HG03575 (cell line): Measurements from ENCODE around the gene CCNB2.
"Not testable (repeated sequence)": the region's sequence is repeated elsewhere in the genome, so short reads cannot be mapped to it uniquely, and the experiment has no call there.

Source experiments
- ATAC-seq: cut with Tn5 transposase; IDR thresholded peaks from one replicate; pipeline ENCODE4 v1.9.1; 2021; ENCODE audit not compliant: unreplicated experiment, insufficient number of reproducible peaks, low FRiP score; ENCODE audit errors: extremely low read depth

The CCNB2 gene

GRCh38 chr15:59160880-59161593 lies 56.1 kb downstream of the CCNB2 start:
- ATAC-seq = no peak

- ATAC-seq = not testable (repeated sequence)
Measured at GRCh38 chr15:59162080-59162479, 57.1 kb downstream of the CCNB2 start.

- no peak for ATAC-seq
Measured at GRCh38 chr15:59165726-59166125, 60.8 kb downstream of the CCNB2 start.

GRCh38 chr15:59166166-59166565 lies 61.2 kb downstream of the CCNB2 start:
- ATAC-seq = no peak

GRCh38 chr15:59166601-59167265 lies 61.8 kb downstream of the CCNB2 start:
- no peak for ATAC-seq

- no peak for ATAC-seq
Measured at GRCh38 chr15:59168536-59168935, 63.6 kb downstream of the CCNB2 start.

GRCh38 chr15:59169251-59169708 lies 64.3 kb downstream of the CCNB2 start:
- no peak for ATAC-seq

GRCh38 chr15:59170295-59171066 lies 65.5 kb downstream of the CCNB2 start:
- ATAC-seq = no peak

GRCh38 chr15:59171067-59171397 lies 66.1 kb downstream of the CCNB2 start:
- no peak for ATAC-seq

- ATAC-seq = no peak
Measured at GRCh38 chr15:59172289-59172901, 67.4 kb downstream of the CCNB2 start.

GRCh38 chr15:59173194-59173593 lies 68.2 kb downstream of the CCNB2 start:
- ATAC-seq = no peak

- ATAC-seq = no peak
Measured at GRCh38 chr15:59174151-59174834, 69.3 kb downstream of the CCNB2 start.
